Measurements from ENCODE around the gene MCF2L. TPM values are rescaled to one million over a fixed set of nuclear protein-coding genes. Genes with fewer than 3 reads are reported as not detected.

Gene MCF2L
- total and polyA plus RNA-seq, 12 donors = 29.6 to 99.8 (median 45.3) TPM

DNA sequence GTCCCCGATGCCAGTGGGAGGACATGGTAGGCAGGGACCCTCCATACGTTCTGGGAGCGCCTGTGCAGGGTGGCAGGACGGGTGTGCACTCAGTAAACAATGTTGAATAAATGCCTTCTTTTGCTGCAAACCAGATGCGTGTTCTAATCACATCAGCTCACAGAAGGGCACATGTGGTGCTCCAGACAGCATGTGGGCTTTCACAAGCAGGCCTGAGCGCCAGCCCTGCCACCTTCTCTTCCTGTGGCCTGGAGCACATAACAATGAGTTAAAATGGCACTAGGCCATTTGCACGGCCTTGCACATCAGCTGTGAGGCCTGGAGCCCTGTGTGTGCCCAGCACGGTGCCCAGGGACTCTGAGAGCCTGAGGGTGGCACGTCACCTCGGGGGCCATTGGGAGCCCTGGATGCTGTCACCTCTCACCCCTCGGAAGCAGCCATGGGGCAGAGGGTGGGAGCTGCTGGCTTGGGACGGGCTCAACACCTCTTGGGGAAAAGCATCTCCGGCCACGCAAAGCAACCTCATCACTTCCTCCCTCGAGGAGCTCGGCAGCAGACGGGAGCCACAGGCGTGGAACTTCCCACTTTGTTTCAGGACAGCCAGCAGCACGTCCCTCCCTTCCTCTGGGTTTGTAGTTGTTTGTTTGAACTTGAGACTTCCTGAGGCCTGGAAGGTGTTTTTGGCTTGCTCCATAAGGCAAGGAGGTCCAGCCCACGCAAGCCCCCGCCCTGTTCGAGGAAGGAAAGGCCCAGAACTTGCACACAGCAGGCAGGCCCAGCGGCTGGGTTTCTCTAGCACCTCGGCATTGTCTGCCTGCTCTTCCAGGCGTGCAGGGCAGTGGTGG is 9.8 kb downstream of the MCF2L start:
- peaks cover 8 to 44% (median 20%) of the 10 kb centered on the region in 9 donors for H3K4me1 ChIP-seq
- TF ChIP-seq, protein P1, sequence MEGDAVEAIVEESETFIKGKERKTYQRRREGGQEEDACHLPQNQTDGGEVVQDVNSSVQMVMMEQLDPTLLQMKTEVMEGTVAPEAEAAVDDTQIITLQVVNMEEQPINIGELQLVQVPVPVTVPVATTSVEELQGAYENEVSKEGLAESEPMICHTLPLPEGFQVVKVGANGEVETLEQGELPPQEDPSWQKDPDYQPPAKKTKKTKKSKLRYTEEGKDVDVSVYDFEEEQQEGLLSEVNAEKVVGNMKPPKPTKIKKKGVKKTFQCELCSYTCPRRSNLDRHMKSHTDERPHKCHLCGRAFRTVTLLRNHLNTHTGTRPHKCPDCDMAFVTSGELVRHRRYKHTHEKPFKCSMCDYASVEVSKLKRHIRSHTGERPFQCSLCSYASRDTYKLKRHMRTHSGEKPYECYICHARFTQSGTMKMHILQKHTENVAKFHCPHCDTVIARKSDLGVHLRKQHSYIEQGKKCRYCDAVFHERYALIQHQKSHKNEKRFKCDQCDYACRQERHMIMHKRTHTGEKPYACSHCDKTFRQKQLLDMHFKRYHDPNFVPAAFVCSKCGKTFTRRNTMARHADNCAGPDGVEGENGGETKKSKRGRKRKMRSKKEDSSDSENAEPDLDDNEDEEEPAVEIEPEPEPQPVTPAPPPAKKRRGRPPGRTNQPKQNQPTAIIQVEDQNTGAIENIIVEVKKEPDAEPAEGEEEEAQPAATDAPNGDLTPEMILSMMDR (IDR thresholded peaks at IDR 0.05) = no peak
- DNase-seq (peak; percentile 62 to 80), ATAC-seq (peak; percentile 34 to 81 (median 71))
- no peaks in the 10 kb centered on the region for H3K27me3 ChIP-seq
- peak overlapping the region; percentile 80 to 95 (median 88) for H3K27ac ChIP-seq
- H3K4me3 ChIP-seq = peak overlapping the region; percentile 41 to 68 (median 56)
- H3K36me3 ChIP-seq = peaks cover 0 to 5% (median 0%) of the 10 kb centered on the region in 9 donors
- H3K9me3 ChIP-seq = no peaks in the 10 kb centered on the region
- WGBS, 2 donors = 59 to 61% methylated on average over 25 of the region's 25 CpGs
- intact Hi-C loops (cut with DNase I) = loop anchor here in 2 of 10 donors (2.0 kb wide), 1 partner anchor 20 kb away; no protein-coding TSS in a partner anchor

DNA sequence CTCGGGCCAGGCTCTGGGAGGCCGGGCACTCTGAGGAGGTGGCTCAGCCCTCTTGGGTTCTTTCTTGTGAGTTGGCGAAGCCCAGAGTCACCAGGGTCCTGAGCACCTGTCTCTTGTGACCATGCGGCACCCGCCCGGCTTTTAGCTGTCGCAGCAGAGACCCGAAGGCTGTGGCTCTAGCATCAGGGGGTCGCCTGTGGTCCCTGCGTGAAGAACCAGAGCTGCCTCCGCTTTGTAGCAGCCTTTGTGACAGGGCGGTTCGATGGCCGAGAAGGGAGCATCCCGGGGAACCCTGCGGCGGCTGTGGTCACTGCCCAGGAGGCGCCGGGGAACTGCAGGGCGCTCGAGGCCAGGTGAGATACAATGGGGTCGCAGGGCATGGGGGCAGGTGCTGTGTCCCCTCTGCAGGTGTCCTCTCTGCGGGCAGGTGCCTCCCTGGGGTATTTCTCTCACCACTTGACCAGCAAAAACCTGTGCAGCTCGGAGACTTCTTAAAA is 10.4 kb downstream of the MCF2L start:
- H3K9me3 ChIP-seq = no peaks in the 10 kb centered on the region
- WGBS, 2 donors = 61 to 69% methylated on average over 24 of the region's 24 CpGs
- ATAC-seq (no peak), DNase-seq (no peak)
- peaks cover 0 to 5% (median 0%) of the 10 kb centered on the region in 9 donors for H3K36me3 ChIP-seq
- H3K27me3 ChIP-seq = no peaks in the 10 kb centered on the region
- peak overlapping the region; percentile 80 to 95 (median 88) for H3K27ac ChIP-seq
- intact Hi-C loops (cut with DNase I) = loop anchor here in 2 of 10 donors (2.0 kb wide), 1 partner anchor 21 kb away; no protein-coding TSS in a partner anchor
- TF ChIP-seq, protein P1 (IDR thresholded peaks at IDR 0.05) = no peak
- peaks cover 8 to 50% (median 24%) of the 10 kb centered on the region in 9 donors for H3K4me1 ChIP-seq
- H3K4me3 ChIP-seq = peak overlapping the region; percentile 41 to 68 (median 56)

DNA sequence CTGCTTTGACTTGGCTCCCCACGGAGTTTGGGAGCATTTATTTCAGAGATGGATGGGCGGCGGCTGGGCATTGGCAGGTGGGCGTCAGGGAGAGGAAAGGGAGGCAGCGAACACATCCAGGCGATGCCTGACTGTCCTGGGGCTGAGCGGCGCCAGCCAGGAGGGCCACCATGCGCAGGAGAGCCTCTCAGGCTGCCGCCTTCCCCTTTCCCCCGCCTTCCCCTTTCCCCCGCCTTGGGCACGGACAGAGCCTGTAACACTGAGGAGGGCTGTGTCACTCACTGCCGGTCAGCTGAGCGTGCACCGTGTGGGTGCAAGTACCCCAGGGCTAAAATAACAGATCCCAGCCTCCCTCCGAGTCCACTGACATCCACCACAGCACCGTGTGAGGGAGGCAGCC is 11.4 kb downstream of the MCF2L start:
- DNase-seq (no peak), ATAC-seq (no peak)
- Histone ChIP-seq H3K4me1 (peaks cover 8 to 60% (median 29%) of the 10 kb centered on the region in 9 donors), H3K27me3 (no peaks in the 10 kb centered on the region), H3K27ac (peak overlapping the region; percentile 80 to 95 (median 88)), H3K9me3 (no peaks in the 10 kb centered on the region), H3K4me3 (peak overlapping the region; percentile 41 to 68 (median 56)), H3K36me3 (peaks cover 0 to 5% (median 0%) of the 10 kb centered on the region in 9 donors)
- intact Hi-C loops (cut with DNase I) = loop anchor here in 1 of 10 donors (5.0 kb wide), 1 partner anchor 38 kb away; no protein-coding TSS in a partner anchor
- TF ChIP-seq, protein P1 (IDR thresholded peaks at IDR 0.05) = no peak
- WGBS, 2 donors = 46 to 56% methylated on average over 14 to 18 of the region's 18 CpGs

DNA sequence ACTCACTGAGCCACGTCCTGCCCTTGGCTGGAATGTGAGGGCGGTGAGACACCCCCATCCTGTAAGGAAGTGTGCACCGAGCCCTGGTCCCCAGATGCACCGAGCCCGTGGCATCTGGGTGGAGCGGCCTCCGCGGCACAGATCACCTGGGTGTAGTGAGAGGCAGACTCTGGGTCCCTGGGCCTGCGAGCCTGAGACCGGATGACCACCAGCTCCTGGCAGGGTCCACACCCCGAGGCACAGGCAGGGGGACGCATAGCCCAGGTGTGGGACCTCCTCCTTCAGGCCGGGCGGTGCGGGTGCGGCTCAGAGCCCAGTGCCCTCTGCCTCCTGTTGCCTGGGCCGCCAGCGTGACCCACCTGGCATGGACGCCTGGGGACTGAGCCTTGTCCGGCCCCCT is 12.4 kb downstream of the MCF2L start:
- WGBS, 2 donors = 61 to 73% methylated on average over 20 of the region's 20 CpGs
- no peaks in the 10 kb centered on the region for H3K27me3 ChIP-seq
- DNase-seq (no peak), ATAC-seq (no peak)
- peaks cover 8 to 70% (median 39%) of the 10 kb centered on the region in 9 donors for H3K4me1 ChIP-seq
- TF ChIP-seq, protein P1 (IDR thresholded peaks at IDR 0.05) = no peak
- peak overlapping the region; percentile 80 to 95 (median 88) for H3K27ac ChIP-seq
- intact Hi-C loops (cut with DNase I) = loop anchor here in 1 of 10 donors (5.0 kb wide), 1 partner anchor 39 kb away; no protein-coding TSS in a partner anchor
- peak overlapping the region; percentile 4 to 68 (median 56) for H3K4me3 ChIP-seq
- no peaks in the 10 kb centered on the region for H3K9me3 ChIP-seq
- peaks cover 0 to 5% (median 0%) of the 10 kb centered on the region in 9 donors for H3K36me3 ChIP-seq
